H1 (cell line): ENCODE data around the gene WDR27. TPM values are rescaled to one million over a fixed set of nuclear protein-coding genes. Genes with fewer than 3 reads are reported as not detected.

Source experiments
- CTCF ChIA-PET: fragments of 300-600 bp; sonication (Branson Sonifier 250); formaldehyde crosslinking; loops from one replicate; lab custom pipeline; 2021; ENCODE audit not compliant: partially characterized antibody; lab: Charles Lee
- POLR2A ChIA-PET: fragments of 300-600 bp; sonication (Branson Sonifier 250); formaldehyde crosslinking; loops from one replicate; lab custom pipeline; 2021; ENCODE audit warnings: inconsistent platforms; ENCODE audit not compliant: partially characterized antibody; lab: Charles Lee
- DNase-seq, 2 experiments: peaks; one replicate each; pipeline versions ENCODE4 v3.0.0 to v3.0.0-alpha.2; 2010 to 2022; ENCODE audit warnings: low spot score in 2 of 2, low read depth in 1 of 2, mixed read lengths in 1 of 2
- FAIRE-seq: peaks from 2 replicates; lab custom pipeline; 2011; peaks lifted over from hg19 to GRCh38; lab: Jason Lieb, UNC
- H2AFZ ChIP-seq: 2 replicates; pipeline ENCODE4 v1.8.1; 2012; ENCODE audit warnings: low read length, inconsistent platforms
- H2AK5ac ChIP-seq: 2 replicates; pipeline ENCODE4 v1.6.1; 2013; ENCODE audit warnings: low read depth, low read length
- H2BK120ac ChIP-seq: replicated peaks from 2 replicates; pipeline ENCODE3; 2013; ENCODE audit warnings: low read depth, low read length, inconsistent platforms
- H2BK12ac ChIP-seq: 2 replicates; pipeline ENCODE4 v1.6.1; 2013; ENCODE audit warnings: low read depth, low read length
- H2BK15ac ChIP-seq: 2 replicates; pipeline ENCODE4 v1.6.1; 2013; ENCODE audit warnings: low read length
- H2BK20ac ChIP-seq: 2 replicates; pipeline ENCODE4 v1.6.1; 2013; ENCODE audit warnings: low read length
- H2BK5ac ChIP-seq: 2 replicates; pipeline ENCODE4 v1.6.1; 2013; ENCODE audit warnings: low read depth, low read length
- H3K14ac ChIP-seq: 2 replicates; pipeline ENCODE4 v1.6.1; 2013; ENCODE audit warnings: inconsistent platforms; ENCODE audit not compliant: insufficient read length
- H3K18ac ChIP-seq: 2 replicates; pipeline ENCODE4 v1.6.1; 2013; ENCODE audit warnings: low read length; ENCODE audit errors: extremely low read depth
- H3K23ac ChIP-seq: 2 replicates; pipeline ENCODE4 v1.6.1; 2013; ENCODE audit warnings: inconsistent platforms; ENCODE audit not compliant: insufficient read length
- H3K23me2 ChIP-seq: 2 replicates; pipeline ENCODE4 v1.6.1; 2013; ENCODE audit warnings: low read depth, low read length
- H3K27ac ChIP-seq: 2 replicates; pipeline ENCODE4 v1.6.1; 2011; ENCODE audit warnings: low read depth, low read length, inconsistent platforms
- H3K27me3 ChIP-seq, 4 experiments: replicated peaks in 1 of 4; 1 replicate in 1 of 4; 2 replicates in 3 of 4; pipeline versions ENCODE4 v1.6.1 to v1.8.1; 2011 to 2013; ENCODE audit warnings: low read length in 3 of 4, mild to moderate bottlenecking in 3 of 4, inconsistent platforms in 2 of 4, mixed read lengths in 2 of 4, moderate library complexity in 1 of 4; ENCODE audit not compliant: control insufficient read depth in 3 of 4, insufficient read depth in 3 of 4; ENCODE audit errors: extremely low read depth in 1 of 4
- H3K36me3 ChIP-seq, 4 experiments: 2 replicates each; pipeline versions ENCODE4 v1.6.1 to v1.8.1; 2011 to 2013; ENCODE audit warnings: mild to moderate bottlenecking in 4 of 4, low read length in 3 of 4, moderate library complexity in 2 of 4, control low read depth in 1 of 4, inconsistent platforms in 1 of 4; ENCODE audit not compliant: insufficient read depth in 4 of 4, control insufficient read depth in 2 of 4
- H3K4ac ChIP-seq: replicated peaks from 2 replicates; pipeline ENCODE3; 2013; ENCODE audit warnings: low read length, low read depth, mixed read lengths, inconsistent platforms; ENCODE audit not compliant: insufficient read length
- H3K4me1 ChIP-seq, 4 experiments: replicated peaks in 1 of 4; 1 replicate in 1 of 4; 2 replicates in 3 of 4; pipeline versions ENCODE4 v1.6.1 to v1.8.1; 2011 to 2013; ENCODE audit warnings: low read length in 3 of 4, inconsistent platforms in 2 of 4, mixed read lengths in 1 of 4; ENCODE audit not compliant: insufficient read depth in 4 of 4, control insufficient read depth in 3 of 4
- H3K4me2 ChIP-seq, 2 experiments: 2 replicates each; pipeline versions ENCODE4 v1.6.1 to v1.8.1; 2011 to 2013; ENCODE audit warnings: low read depth in 2 of 2, low read length in 2 of 2, control low read depth in 1 of 2, inconsistent platforms in 1 of 2, mild to moderate bottlenecking in 1 of 2; ENCODE audit not compliant: insufficient read depth in 1 of 2
- H3K4me3 ChIP-seq, 4 experiments: fragments of 200-600, 300-600 bp in 1 of 4; sonication (generic), shearing (Covaris generic), sonication (Bioruptor Twin) in 1 of 4; 2 replicates each; pipeline versions ENCODE4 v1.5.1 to v1.8.1; 2011 to 2016; ENCODE audit warnings: low read length in 4 of 4, low read depth in 3 of 4, control low read depth in 2 of 4, inconsistent platforms in 2 of 4, mild to moderate bottlenecking in 2 of 4, mixed read lengths in 1 of 4, moderate library complexity in 1 of 4; ENCODE audit not compliant: insufficient read depth in 2 of 4; ENCODE audit errors: extremely low read depth in 1 of 4
- H3K56ac ChIP-seq: replicated peaks from 2 replicates; pipeline ENCODE3; 2013; ENCODE audit warnings: low read depth, mild to moderate bottlenecking, mixed read lengths, low read length, inconsistent platforms; ENCODE audit not compliant: insufficient read length
- H3K79me1 ChIP-seq: 2 replicates; pipeline ENCODE4 v1.6.1; 2013; ENCODE audit warnings: low read depth, low read length, control low read depth
- H3K79me2 ChIP-seq, 2 experiments: 2 replicates each; pipeline versions ENCODE4 v1.6.1 to v1.8.1; 2012 to 2013; ENCODE audit warnings: low read length in 2 of 2, mild to moderate bottlenecking in 2 of 2, inconsistent platforms in 1 of 2; ENCODE audit not compliant: insufficient read depth in 2 of 2, control insufficient read depth in 1 of 2
- H3K9ac ChIP-seq, 4 experiments: replicated peaks in 1 of 4; 1 replicate in 1 of 4; 2 replicates in 3 of 4; pipeline versions ENCODE4 v1.6.1 to v1.8.1; 2011 to 2013; ENCODE audit warnings: low read depth in 3 of 4, low read length in 3 of 4, control low read depth in 2 of 4, mild to moderate bottlenecking in 2 of 4, moderate library complexity in 2 of 4, inconsistent platforms in 1 of 4; ENCODE audit errors: extremely low read depth in 1 of 4
- H3K9me3 ChIP-seq, 2 experiments: 2 replicates each; pipeline versions ENCODE4 v1.6.1 to v1.8.1; 2012 to 2013; ENCODE audit warnings: mild to moderate bottlenecking in 2 of 2, moderate library complexity in 2 of 2, control low read depth in 1 of 2, inconsistent platforms in 1 of 2, low read depth in 1 of 2, low read length in 1 of 2, mixed read lengths in 1 of 2; ENCODE audit not compliant: insufficient read depth in 2 of 2
- H4K20me1 ChIP-seq, 2 experiments: replicated peaks in 1 of 2; 2 replicates each; pipeline versions ENCODE3 to v1.8.1; 2011 to 2013; ENCODE audit warnings: inconsistent platforms in 2 of 2, low read length in 2 of 2, mild to moderate bottlenecking in 1 of 2; ENCODE audit not compliant: insufficient read depth in 2 of 2, control insufficient read depth in 1 of 2
- H4K5ac ChIP-seq: 2 replicates; pipeline ENCODE4 v1.6.1; 2013; ENCODE audit warnings: low read length, low read depth, mixed read lengths, inconsistent platforms; ENCODE audit not compliant: insufficient read length
- H4K8ac ChIP-seq: 2 replicates; pipeline ENCODE4 v1.8.0; 2013; ENCODE audit warnings: mild to moderate bottlenecking, moderate library complexity, low read length, inconsistent platforms; ENCODE audit not compliant: insufficient read depth; ENCODE audit errors: extremely low read depth
- H4K91ac ChIP-seq: replicated peaks from 2 replicates; pipeline ENCODE3; 2013; ENCODE audit warnings: low read length, mixed read lengths, inconsistent platforms; ENCODE audit not compliant: insufficient read length
- CHD2 ChIP-seq: IDR thresholded peaks from 2 replicates; pipeline ENCODE4 v1.6.1; 2012; ENCODE audit warnings: low read length, improper control_type of control experiment
- CTCF ChIP-seq, 3 experiments: IDR thresholded peaks; 1 replicate in 2 of 3; 2 replicates in 1 of 3; pipeline versions ENCODE4 v1.5.1 to v1.6.1; 2011; ENCODE audit warnings: low read length in 3 of 3, mild to moderate bottlenecking in 3 of 3, inconsistent platforms in 2 of 3, low read depth in 1 of 3, moderate library complexity in 1 of 3; ENCODE audit not compliant: insufficient read depth in 1 of 3; ENCODE audit errors: control extremely low read depth in 1 of 3
- HDAC2 ChIP-seq, 2 experiments: fragments of 300-600 bp in 1 of 2; sonication (generic) in 1 of 2; IDR thresholded peaks; 2 replicates each; pipeline ENCODE4 v1.6.1; 2011 to 2012; ENCODE audit warnings: low read depth in 2 of 2, low read length in 2 of 2, mild to moderate bottlenecking in 2 of 2, moderate library complexity in 2 of 2, borderline replicate concordance in 1 of 2, inconsistent platforms in 1 of 2
- JUN ChIP-seq: IDR thresholded peaks from 2 replicates; pipeline ENCODE4 v1.6.1; 2011; ENCODE audit warnings: low read depth, mild to moderate bottlenecking, improper control_type of control experiment, low read length
- KDM4A ChIP-seq: IDR thresholded peaks from one replicate; pipeline ENCODE4 v1.7.1; 2012; ENCODE audit warnings: low read depth, mild to moderate bottlenecking, moderate library complexity, low read length, inconsistent platforms; ENCODE audit not compliant: severe bottlenecking
- SIX5 ChIP-seq: IDR thresholded peaks from 2 replicates; pipeline ENCODE4 v1.6.1; 2011; ENCODE audit warnings: mild to moderate bottlenecking, low read depth, low read length
- TAF7 ChIP-seq: optimal IDR thresholded peaks from 2 replicates; pipeline ENCODE3; 2011; ENCODE audit warnings: low read depth, mild to moderate bottlenecking, inconsistent platforms, low read length, moderate library complexity, borderline replicate concordance
- TEAD4 ChIP-seq: IDR thresholded peaks from 2 replicates; pipeline ENCODE4 v1.6.1; 2012; ENCODE audit warnings: low read depth, low read length, inconsistent platforms, mixed read lengths
- ZNF274 ChIP-seq: IDR thresholded peaks from 2 replicates; pipeline ENCODE4 v1.7.0; 2012; ENCODE audit warnings: low read length, borderline replicate concordance; ENCODE audit errors: extremely low read depth
- WGBS, 2 experiments: shearing (Covaris generic) in 1 of 2; methylation state at CpG; one replicate each; pipeline versions ENCODE4 v1.1.6 to v1.1.7; 2013 to 2015; ENCODE audit warnings: low lambda C conversion rate in 2 of 2, mixed read lengths in 2 of 2, inconsistent platforms in 1 of 2, low coverage in 1 of 2, missing lambda C conversion rate in 1 of 2; ENCODE audit not compliant: insufficient replicate concordance in 2 of 2, insufficient coverage in 1 of 2, insufficient read length in 1 of 2; ENCODE audit errors: extremely low coverage in 1 of 2, missing lambda C conversion rate in 1 of 2; 5-methylcytosine and 5-hydroxymethylcytosine counted together
- polyA plus RNA-seq, 7 experiments: library from polyadenylated mRNA; depleted of rRNA in 3 of 7; stranded (reverse) in 5 of 7; unstranded in 2 of 7; fragments of >200 nt in 5 of 7; fragments of 200-250 nt in 2 of 7; gene quantifications; 1 replicate in 5 of 7; 2 replicates in 1 of 7; 4 replicates in 1 of 7; pipeline versions ENCODE4 v1.2.1 to v1.2.3, GENCODE V29; 2011 to 2013; ENCODE audit warnings: missing spikeins in 2 of 7, mixed read lengths in 2 of 7
- total RNA-seq: library from RNA; stranded (reverse); fragmentation: NEBNext Ultra II Directional; extraction: Animal tissue kit (Norgen Biotek cat#: 25700); gene quantifications from 2 replicates; pipeline ENCODE4 v1.2.1, GENCODE V29; 2021

The WDR27 gene
- total and polyA plus RNA-seq, 2 of the 8 experiments (the other 6 are each of a cell fraction or from before 2014, with no cell fraction given) = 53.6 to 68.6 TPM

GRCh38 chr6:169452117-169452868, 249.5 kb downstream of the WDR27 start:
- POLR2A ChIA-PET = no interaction called here
- Histone ChIP-seq H2BK120ac (no peak overlapping the region), H3K27ac (no peak overlapping the region), H2AFZ (no peak overlapping the region), H4K20me1 (no peaks in the 10 kb centered on the region), H3K18ac (no peak overlapping the region), H3K4me1 (no peaks in the 10 kb centered on the region; a peak in 1 of 7 replicates), H3K23ac (no peak overlapping the region), H3K27me3 (no peaks in the 10 kb centered on the region), H3K4me3 (no peak overlapping the region), H4K5ac (no peak overlapping the region), H3K14ac (no peak overlapping the region), H3K23me2 (no peaks in the 10 kb centered on the region), H3K4me2 (no peak overlapping the region), H3K79me1 (no peaks in the 10 kb centered on the region), H2BK20ac (no peak overlapping the region), H3K56ac (no peak overlapping the region), H2BK12ac (no peak overlapping the region), H3K4ac (no peak overlapping the region), H3K9me3 (peaks cover 0 to 4% of the 10 kb centered on the region in 2 experiments; a peak in 1 of 4 replicates), H4K8ac (no peak overlapping the region; the same call in 1 of the 2 replicates), H3K36me3 (no peaks in the 10 kb centered on the region), H3K79me2 (no peaks in the 10 kb centered on the region), H2BK5ac (no peak overlapping the region), H4K91ac (no peak overlapping the region), H3K9ac (no peak overlapping the region), H2AK5ac (no peak overlapping the region), H2BK15ac (no peak overlapping the region)
- DNase-seq (no peak), FAIRE-seq (no peak)
- 92% methylated on average over 28 of the region's 36 CpGs; no CpG with 5 or more reads in 1 of the 2 experiments for WGBS, 2 experiments
- CTCF ChIA-PET = interaction anchor here (2.8 kb wide), 1 partner anchor 7 kb away, joined by 15 read pairs; no protein-coding TSS in a partner anchor
- TF ChIP-seq TAF7 (no peak), CHD2 (no peak), TEAD4 (no peak), HDAC2 (IDR thresholded peaks at IDR 0.05; ENCODE audit: borderline replicate concordance in 1 of 2, low read depth in 2 of 2, low read length in 2 of 2) (no peak), KDM4A (no peak), CTCF (IDR thresholded peaks at IDR 0.05; ENCODE audit: control extremely low read depth in 1 of 3, insufficient read depth in 1 of 3, low read depth in 1 of 3, low read length in 3 of 3) (no peak), SIX5 (no peak), ZNF274 (no peak), JUN (no peak)
